H1 (cell line): Measurements from ENCODE around the gene RASSF5.

ENCODE experiments used
- CHD1 ChIP-seq: IDR thresholded peaks from 2 replicates; pipeline ENCODE4 v1.6.1; 2012; ENCODE audit warnings: low read depth, low read length, improper control_type of control experiment
- CTCF ChIP-seq, 3 experiments: IDR thresholded peaks; 1 replicate in 2 of 3; 2 replicates in 1 of 3; pipeline versions ENCODE4 v1.5.1 to v1.6.1; 2011; ENCODE audit warnings: low read length in 3 of 3, mild to moderate bottlenecking in 3 of 3, inconsistent platforms in 2 of 3, low read depth in 1 of 3, moderate library complexity in 1 of 3; ENCODE audit not compliant: insufficient read depth in 1 of 3; ENCODE audit errors: control extremely low read depth in 1 of 3
- EP300 ChIP-seq, 2 experiments: IDR thresholded peaks; 1 replicate in 1 of 2; 2 replicates in 1 of 2; pipeline ENCODE4 v1.6.1; 2011 to 2012; ENCODE audit warnings: low read depth in 2 of 2, low read length in 2 of 2, mild to moderate bottlenecking in 2 of 2, borderline replicate concordance in 1 of 2, inconsistent platforms in 1 of 2, moderate library complexity in 1 of 2
- GABPA ChIP-seq: IDR thresholded peaks from 2 replicates; pipeline ENCODE4 v1.6.1; 2011; ENCODE audit warnings: mild to moderate bottlenecking, low read length, moderate library complexity, borderline replicate concordance; ENCODE audit not compliant: insufficient read depth
- KDM4A ChIP-seq: IDR thresholded peaks from one replicate; pipeline ENCODE4 v1.7.1; 2012; ENCODE audit warnings: low read depth, mild to moderate bottlenecking, moderate library complexity, low read length, inconsistent platforms; ENCODE audit not compliant: severe bottlenecking
- POLR2A ChIP-seq, 2 experiments: IDR thresholded peaks; 1 replicate in 1 of 2; 2 replicates in 1 of 2; pipeline ENCODE4 v1.6.1; 2011; ENCODE audit warnings: low read depth in 2 of 2, low read length in 2 of 2, mild to moderate bottlenecking in 2 of 2; ENCODE audit errors: control extremely low read depth in 1 of 2
- POLR2AphosphoS5 ChIP-seq: IDR thresholded peaks from 2 replicates; pipeline ENCODE4 v1.6.1; 2011; ENCODE audit warnings: low read depth, low read length
- RAD21 ChIP-seq, 2 experiments: IDR thresholded peaks in 1 of 2; conservative IDR thresholded peaks in 1 of 2; 2 replicates each; pipeline ENCODE4 v1.6.1; 2011; ENCODE audit warnings: low read depth in 2 of 2, low read length in 2 of 2, improper control_type of control experiment in 1 of 2, inconsistent platforms in 1 of 2, mild to moderate bottlenecking in 1 of 2, moderate library complexity in 1 of 2
- RXRA ChIP-seq: IDR thresholded peaks from 2 replicates; pipeline ENCODE4 v1.6.1; 2011; ENCODE audit warnings: low read depth, mild to moderate bottlenecking, low read length, moderate library complexity; ENCODE audit not compliant: insufficient read depth
- SRF ChIP-seq: IDR thresholded peaks from 2 replicates; pipeline ENCODE4 v1.6.1; 2011; ENCODE audit warnings: mild to moderate bottlenecking, low read depth, low read length, moderate library complexity
- SUZ12 ChIP-seq: fragments of 200-600 bp; sonication (generic); IDR thresholded peaks from 2 replicates; pipeline ENCODE4 v1.6.1; 2012; ENCODE audit warnings: mild to moderate bottlenecking, inconsistent platforms, low read length, moderate library complexity, mixed read lengths
- TAF1 ChIP-seq: IDR thresholded peaks from 2 replicates; pipeline ENCODE4 v1.6.1; 2011; ENCODE audit warnings: mild to moderate bottlenecking, low read depth, low read length
- USF2 ChIP-seq: IDR thresholded peaks from 2 replicates; pipeline ENCODE4 v1.6.1; 2011; ENCODE audit warnings: low read length, improper control_type of control experiment

GRCh38 chr1:206484901-206485300 lies 22.4 kb upstream of the RASSF5 start:
- TF ChIP-seq EP300 (IDR thresholded peaks at IDR 0.05; ENCODE audit: borderline replicate concordance in 1 of 2, low read depth in 2 of 2, low read length in 2 of 2) (no peak), CTCF (IDR thresholded peaks at IDR 0.05; ENCODE audit: control extremely low read depth in 1 of 3, insufficient read depth in 1 of 3, low read depth in 1 of 3, low read length in 3 of 3) (no peak), CHD1 (no peak), SRF (no peak), POLR2A (IDR thresholded peaks at IDR 0.05; ENCODE audit: control extremely low read depth in 1 of 2, low read depth in 2 of 2, low read length in 2 of 2) (no peak), POLR2AphosphoS5 (no peak), KDM4A (no peak), RXRA (no peak), USF2 (no peak), SUZ12 (no peak), RAD21 (IDR thresholded peaks at IDR 0.05 in 1 of 2, conservative IDR thresholded peaks at IDR 0.05 in 1 of 2; ENCODE audit: low read depth in 2 of 2, low read length in 2 of 2) (no peak), TAF1 (no peak), GABPA (no peak)
